Measurements from ENCODE around the gene PPP3R1.

Gene PPP3R1

GRCh38 chr2:68253219-68254068 is 1.1 kb upstream of the PPP3R1 start:
- DNase-seq, result no peak

- DNase-seq, result no peak
These were observed 405 bp downstream of the PPP3R1 start for GRCh38 chr2:68251855-68252399.

- peak; percentile 69 for DNase-seq
These were observed 1.0 kb downstream of the PPP3R1 start for GRCh38 chr2:68251187-68251854.

GRCh38 chr2:68250652-68251186 is 1.6 kb downstream of the PPP3R1 start:
- DNase-seq, result no peak

- no peak for DNase-seq
These were observed 2.1 kb downstream of the PPP3R1 start for GRCh38 chr2:68250196-68250595.

- DNase-seq, result no peak
These were observed 3.5 kb downstream of the PPP3R1 start for GRCh38 chr2:68248806-68249205.

GRCh38 chr2:68248361-68248760 is 4.0 kb downstream of the PPP3R1 start:
- no peak for DNase-seq

GRCh38 chr2:68246396-68246795 is 5.9 kb downstream of the PPP3R1 start:
- DNase-seq, result no peak

GRCh38 chr2:68245672-68246071 is 6.7 kb downstream of the PPP3R1 start:
- DNase-seq, result no peak

GRCh38 chr2:68245066-68245465 is 7.3 kb downstream of the PPP3R1 start:
- no peak for DNase-seq

GRCh38 chr2:68244456-68244855 is 7.9 kb downstream of the PPP3R1 start:
- DNase-seq, result no peak

GRCh38 chr2:68241732-68242131 is 10.6 kb downstream of the PPP3R1 start:
- no peak for DNase-seq

GRCh38 chr2:68240446-68240845 is 11.9 kb downstream of the PPP3R1 start:
- no peak for DNase-seq

GRCh38 chr2:68238955-68239822 is 13.1 kb downstream of the PPP3R1 start:
- no peak for DNase-seq

- no peak for DNase-seq
These were observed 14.3 kb downstream of the PPP3R1 start for GRCh38 chr2:68237976-68238580.

GRCh38 chr2:68237404-68237803 is 14.9 kb downstream of the PPP3R1 start:
- DNase-seq, result no peak

GRCh38 chr2:68236876-68237275 is 15.5 kb downstream of the PPP3R1 start:
- DNase-seq, result no peak

GRCh38 chr2:68236103-68236734 is 16.1 kb downstream of the PPP3R1 start:
- DNase-seq, result no peak

GRCh38 chr2:68235090-68235489 is 17.2 kb downstream of the PPP3R1 start:
- DNase-seq, result no peak

- DNase-seq, result no peak
These were observed 17.9 kb downstream of the PPP3R1 start for GRCh38 chr2:68234405-68234804.

- DNase-seq, result no peak
These were observed 21.3 kb downstream of the PPP3R1 start for GRCh38 chr2:68231061-68231372.

Measured in NCI-H1105 (cell line).